ENCODE measurements around the gene NFIB. TPM values are rescaled to one million over a fixed set of nuclear protein-coding genes. Genes with fewer than 3 reads are reported as not detected.

Gene NFIB
- total RNA-seq, 1 experiment from 2014 or later, result 35.1 TPM

- POLR2A ChIA-PET (ENCODE audit: unreplicated experiment), result no interaction called here
Measured at GRCh38 chr9:14228602-14229001, 85.3 kb downstream of the NFIB start.

DNA sequence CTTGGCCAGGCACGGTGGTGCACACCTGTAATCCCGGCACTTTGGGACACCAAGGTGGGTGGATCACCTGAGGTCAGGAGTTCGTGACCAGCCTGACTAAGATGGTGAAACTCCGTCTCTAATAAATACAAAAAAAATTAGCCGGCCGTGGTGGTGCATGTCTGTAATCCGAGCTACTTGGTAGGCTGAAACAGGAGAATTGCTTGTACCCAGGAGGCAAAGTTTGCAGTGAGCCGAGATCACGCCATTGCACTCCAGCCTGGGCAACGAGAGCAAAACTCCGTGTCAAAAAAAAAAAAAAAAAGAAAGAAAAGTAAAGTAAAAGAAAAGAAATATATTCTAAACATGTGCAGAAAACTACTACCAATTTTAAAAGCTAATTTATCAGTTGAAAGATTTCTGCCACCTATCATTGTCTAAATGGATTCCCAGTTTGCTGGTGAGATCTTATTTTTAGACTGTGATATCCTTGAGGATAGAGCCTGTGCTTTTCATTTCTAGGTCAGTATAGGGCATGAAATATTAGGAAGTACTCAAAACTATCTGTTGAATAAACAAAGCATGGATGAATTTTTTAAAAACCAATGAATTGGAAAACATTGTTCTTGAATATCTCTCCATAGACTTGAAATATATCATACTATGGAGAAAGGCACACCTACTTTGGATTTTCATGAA, 86.9 kb downstream of the NFIB start:
- Histone ChIP-seq H3F3A (ENCODE audit: insufficient read depth, low read depth) (peaks cover 6% of the 10 kb centered on the region; the same call in 1 of the 2 replicates), H3K9me2 (ENCODE audit: insufficient read depth) (no peaks in the 10 kb centered on the region), H4K20me1 (ENCODE audit: insufficient read depth) (no peaks in the 10 kb centered on the region), H3K27me3 (ENCODE audit: insufficient read depth, low read depth) (no peaks in the 10 kb centered on the region), H3K36me3 (ENCODE audit: low read depth) (no peaks in the 10 kb centered on the region), H3K9me3 (ENCODE audit: insufficient read depth, low read depth) (no peaks in the 10 kb centered on the region), H3K79me2 (ENCODE audit: low read depth) (0 out of 2 replicates have a peak, but pooled peaks cover 5% of the 10 kb centered on the region), H3K4me1 (replicated peaks; ENCODE audit: insufficient read depth) (peaks cover 5% of the 10 kb centered on the region), H3K4me3 (no peak overlapping the region), H3K27ac (no peak overlapping the region), H3K4me2 (no peak overlapping the region), H2AFZ (no peak overlapping the region)
- ChIA-PET CTCF (no interaction called here), POLR2A (ENCODE audit: unreplicated experiment) (no interaction called here)
- no TSS peak for BruUV-seq (replicated peaks)
- no peak for TF ChIP-seq EZH2 (IDR thresholded peaks at IDR 0.05; ENCODE audit: low read depth)
- TF ChIP-seq CTCF (conservative IDR thresholded peaks at IDR 0.05), result no peak
- no peak for DNase-seq
- intact Hi-C loops (cut with micrococcal nuclease; ENCODE audit: unreplicated experiment), result no loop called here

More at GRCh38 chr9:14228602-14229001, 85.3 kb downstream of the NFIB start:
- no peak overlapping the region for H3K27ac ChIP-seq
- CTCF ChIA-PET, result no interaction called here
- intact Hi-C loops (cut with micrococcal nuclease; ENCODE audit: unreplicated experiment), result no loop called here
- H3K9me3 ChIP-seq (ENCODE audit: insufficient read depth, low read depth), result no peaks in the 10 kb centered on the region
- H3K79me2 ChIP-seq (ENCODE audit: low read depth), result 0 out of 2 replicates have a peak, but pooled peaks cover 5% of the 10 kb centered on the region
- no peak overlapping the region for H2AFZ ChIP-seq
- no peaks in the 10 kb centered on the region for H3K4me1 ChIP-seq (replicated peaks; ENCODE audit: insufficient read depth)
- H3K27me3 ChIP-seq (ENCODE audit: insufficient read depth, low read depth), result no peaks in the 10 kb centered on the region
- H3K4me3 ChIP-seq, result no peak overlapping the region
- H3K36me3 ChIP-seq (ENCODE audit: low read depth), result no peaks in the 10 kb centered on the region
- no peak for DNase-seq
- no TSS peak for BruUV-seq (replicated peaks)
- no peak for TF ChIP-seq EZH2 (IDR thresholded peaks at IDR 0.05; ENCODE audit: low read depth)
- no peak for TF ChIP-seq CTCF (conservative IDR thresholded peaks at IDR 0.05)
- H3K4me2 ChIP-seq, result no peak overlapping the region
- H3F3A ChIP-seq (ENCODE audit: insufficient read depth, low read depth), result no peaks in the 10 kb centered on the region
- no peaks in the 10 kb centered on the region for H4K20me1 ChIP-seq (ENCODE audit: insufficient read depth)
- no peaks in the 10 kb centered on the region for H3K9me2 ChIP-seq (ENCODE audit: insufficient read depth)

DNA sequence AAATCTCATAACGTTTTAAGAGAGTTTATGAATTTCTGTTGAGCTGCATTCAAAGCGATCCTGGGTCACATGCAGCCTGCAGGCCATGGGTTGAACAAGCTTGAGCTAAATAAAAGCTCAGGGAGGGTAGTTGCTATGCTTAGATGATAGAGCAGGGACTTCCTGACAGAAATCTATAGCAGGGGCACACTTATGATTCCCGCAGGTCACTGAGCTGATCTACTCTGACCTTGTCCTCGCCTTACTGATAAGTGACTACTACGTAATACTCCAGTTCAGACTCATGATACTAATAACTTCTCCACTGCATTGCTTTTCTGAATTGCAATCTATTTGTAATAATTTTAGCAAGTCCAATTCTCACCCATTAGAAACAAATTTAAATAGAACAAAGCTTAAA, 90.9 kb downstream of the NFIB start:
- H3K79me2 ChIP-seq (ENCODE audit: low read depth), result peaks cover 30% of the 10 kb centered on the region
- no TSS peak for BruUV-seq (replicated peaks)
- H2AFZ ChIP-seq, result no peak overlapping the region
- H3K9me3 ChIP-seq (ENCODE audit: insufficient read depth, low read depth), result no peaks in the 10 kb centered on the region
- H3K36me3 ChIP-seq (ENCODE audit: low read depth), result no peaks in the 10 kb centered on the region
- no peaks in the 10 kb centered on the region for H3K27me3 ChIP-seq (ENCODE audit: insufficient read depth, low read depth)
- intact Hi-C loops (cut with micrococcal nuclease; ENCODE audit: unreplicated experiment), result loop anchor here (5.0 kb wide), 2 partner anchors 51 to 89 kb away; partner anchors contain the start of gene NFIB
- H4K20me1 ChIP-seq (ENCODE audit: insufficient read depth), result no peaks in the 10 kb centered on the region
- no peak overlapping the region for H3K4me3 ChIP-seq
- H3K9me2 ChIP-seq (ENCODE audit: insufficient read depth), result no peaks in the 10 kb centered on the region
- POLR2A ChIA-PET (ENCODE audit: unreplicated experiment), result no interaction called here
- CTCF ChIA-PET, result no interaction called here
- peak overlapping the region; percentile 95; the same call in 1 of the 2 replicates for H3K27ac ChIP-seq
- peaks cover 19% of the 10 kb centered on the region for H3K4me1 ChIP-seq (replicated peaks; ENCODE audit: insufficient read depth)
- H3K4me2 ChIP-seq, result no peak overlapping the region
- H3F3A ChIP-seq (ENCODE audit: insufficient read depth, low read depth), result peaks cover 17% of the 10 kb centered on the region
- no peak for DNase-seq
- TF ChIP-seq CTCF (conservative IDR thresholded peaks at IDR 0.05), result no peak
- TF ChIP-seq EZH2 (IDR thresholded peaks at IDR 0.05; ENCODE audit: low read depth), result no peak

Measured in PC-9 (cell line).